Activated CD4-positive, alpha-beta memory T cell treated with anti-CD3 and anti-CD28 coated beads for 36 hours (primary cell): ENCODE results near the gene CETP. TPM values are rescaled to one million over a fixed set of nuclear protein-coding genes. Genes with fewer than 3 reads are reported as not detected.

Source experiments
- total RNA-seq, 2 experiments: library from RNA; stranded (reverse); gene quantifications; one replicate each; pipeline ENCODE4 v1.2.3, GENCODE V29; 2021

Gene CETP
- total RNA-seq, 2 experiments from 2014 or later, result not detected

Other genes starting within 250 kb of the CETP start
- gene NUP93, start 231.8 kb upstream of the CETP start, total RNA-seq, result 100 to 1,000 TPM; 131 to 133 TPM
- not detected for gene SLC12A3, start 96.7 kb upstream of the CETP start, total RNA-seq
- 100 to 1,000 TPM; 159 TPM for gene HERPUD1, start 29.8 kb upstream of the CETP start, total RNA-seq
- gene NLRC5, start 27.6 kb downstream of the CETP start, total RNA-seq, result 100 to 1,000 TPM; 151 to 167 TPM
- gene CPNE2, start 130.6 kb downstream of the CETP start, total RNA-seq, result 1 to 10 TPM; 7.3 to 8.1 TPM
- 100 to 1,000 TPM; 101 to 102 TPM for gene PSME3IP1, start 224.1 kb downstream of the CETP start, total RNA-seq
- gene RSPRY1, start 224.4 kb downstream of the CETP start, total RNA-seq, result 10 to 100 TPM; 31.5 to 33.3 TPM